NCI-H2196 treated with DMSO at 0.1 percent for 48 hours (cell line): ENCODE results near the gene C6orf132.

Experiments used
- DNase-seq: peaks from one replicate; lab custom pipeline; 2025; ENCODE audit not compliant: unreplicated experiment; lab: John Stamatoyannopoulos, UW

C6orf132 gene

DNA sequence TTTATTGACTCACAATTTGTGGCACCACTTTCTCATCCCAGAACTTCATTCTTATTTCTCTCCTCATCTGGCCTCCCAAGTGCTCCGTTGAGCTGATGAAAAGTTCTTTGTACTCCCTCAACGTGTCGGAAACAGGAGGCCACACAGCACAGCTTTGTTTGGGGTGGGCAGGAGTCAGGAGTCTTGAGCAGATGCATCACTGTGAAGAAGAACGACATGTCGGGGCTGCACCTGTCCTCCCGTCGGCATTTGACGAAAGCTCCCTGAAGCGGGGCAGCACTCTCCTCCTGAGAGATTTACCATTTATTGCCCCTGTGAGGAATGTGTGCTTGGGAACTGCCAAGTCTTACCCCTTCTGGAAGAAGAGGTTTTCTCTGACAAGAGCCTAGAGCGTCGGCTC lies 64.0 kb downstream of the C6orf132 start:
- DNase-seq = no peak

DNA sequence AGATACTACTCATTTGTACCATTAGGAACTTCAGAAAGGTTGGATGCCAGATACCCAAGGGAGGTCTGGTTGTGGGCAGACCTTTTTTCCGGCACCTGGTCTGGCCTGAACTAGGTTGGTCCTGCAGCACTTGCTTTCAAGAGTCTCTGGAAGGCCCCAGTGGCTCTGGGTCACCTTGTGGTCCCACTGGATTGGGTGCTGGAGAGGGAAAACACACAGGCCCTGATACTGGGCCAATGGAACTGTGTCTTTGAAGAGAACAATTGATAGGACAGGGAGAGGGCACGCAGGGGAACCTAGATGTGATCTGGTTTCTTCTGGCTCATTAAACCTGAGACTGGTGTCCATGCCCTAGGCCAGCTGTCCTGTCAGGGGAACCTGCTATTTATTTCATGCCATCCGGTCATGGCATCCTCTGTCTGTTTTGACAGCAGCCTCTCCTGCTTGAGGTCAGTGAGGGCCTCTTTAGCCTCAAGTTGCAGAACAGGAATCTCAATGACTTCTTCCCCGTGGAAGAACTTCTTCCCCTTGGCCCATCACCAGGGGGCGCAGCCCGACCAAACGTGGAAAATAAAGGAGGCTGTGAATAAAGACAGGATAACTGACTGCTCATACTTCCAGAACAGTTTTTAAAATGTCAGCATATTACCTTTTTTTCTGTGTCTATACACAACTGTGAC lies 67.1 kb downstream of the C6orf132 start:
- peak; percentile 69 for DNase-seq

DNA sequence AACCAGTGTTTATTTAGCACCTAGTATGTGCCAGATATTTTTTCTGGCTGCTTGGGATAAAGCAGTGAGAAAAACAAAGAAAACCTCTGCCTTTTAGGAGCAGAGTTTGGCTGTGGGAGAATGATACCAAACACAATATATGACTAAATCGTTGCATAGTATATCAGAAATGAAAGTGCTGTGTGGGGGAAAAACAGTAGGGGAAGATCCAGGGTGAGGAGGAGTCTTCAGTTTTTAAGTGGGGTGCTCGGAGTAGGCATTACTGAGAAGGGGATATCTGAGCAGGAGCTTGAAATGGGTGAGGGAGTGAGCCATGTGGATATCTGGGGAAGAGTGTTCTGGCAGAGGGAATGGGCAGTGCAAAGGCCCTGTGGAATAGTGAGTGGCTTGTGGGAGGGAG lies 69.1 kb downstream of the C6orf132 start:
- DNase-seq = no peak

DNA sequence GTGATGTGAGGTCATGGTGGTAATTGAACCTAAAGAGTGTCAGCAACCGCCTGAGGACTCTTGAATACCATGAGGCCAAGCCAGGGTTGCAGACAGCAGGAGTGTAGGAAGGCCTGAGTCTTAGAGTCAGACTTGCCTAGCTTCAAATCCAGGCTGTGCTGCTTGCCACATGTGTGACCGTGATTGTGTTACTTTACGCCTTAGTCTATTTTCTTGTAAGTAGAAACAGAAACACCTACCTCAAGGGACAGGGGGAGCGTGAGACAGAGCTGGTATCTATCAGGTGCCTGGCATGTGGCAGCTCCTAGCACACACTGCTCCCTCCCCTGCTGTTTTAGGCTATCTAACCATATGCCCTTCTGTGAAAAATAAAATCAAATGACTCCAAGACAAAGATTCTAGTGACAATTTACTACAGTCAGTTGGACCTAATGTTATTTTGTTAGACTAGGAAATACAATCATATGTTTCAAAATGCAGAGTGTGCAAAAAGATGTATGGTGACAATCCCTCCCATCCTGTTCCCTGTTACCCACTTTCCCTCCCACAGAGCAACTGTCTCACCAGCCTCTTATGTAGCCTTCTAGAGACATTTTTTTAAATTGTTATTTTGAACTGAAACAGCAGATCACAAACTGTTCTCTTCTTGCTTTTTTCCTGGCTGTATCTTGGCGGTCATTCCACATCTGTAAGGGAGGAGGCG lies 70.4 kb downstream of the C6orf132 start:
- no peak for DNase-seq

DNA sequence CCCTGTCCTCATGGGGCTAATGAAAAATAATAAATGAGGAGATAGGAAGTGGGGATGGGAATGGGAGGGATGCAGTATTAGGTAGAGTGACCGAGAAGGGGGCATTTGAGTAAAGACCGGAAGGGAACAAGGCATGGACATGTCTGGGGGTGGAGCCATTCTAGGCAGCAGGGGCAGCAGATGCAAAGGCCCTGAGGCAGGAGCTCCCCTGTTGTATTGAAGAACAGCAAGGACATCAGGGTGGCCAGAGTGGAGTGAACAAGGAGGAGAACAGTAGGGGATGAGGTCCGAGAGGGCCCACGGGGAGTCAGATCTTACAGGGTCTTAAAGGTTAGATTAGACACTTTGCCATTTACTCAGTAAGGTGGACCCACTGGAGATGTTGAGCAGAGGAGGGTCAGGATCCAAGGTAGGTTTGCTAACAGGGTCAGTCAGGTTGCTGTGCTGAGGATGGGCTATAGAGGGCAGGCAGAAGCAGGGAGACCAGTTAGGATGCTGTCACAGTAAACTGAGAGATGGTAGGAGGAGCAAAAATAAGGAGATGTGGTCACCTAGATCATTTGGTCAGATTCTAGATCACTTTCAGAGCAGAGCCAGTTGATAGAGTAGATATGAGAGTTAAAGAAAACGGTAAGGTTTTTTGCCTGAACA lies 73.4 kb downstream of the C6orf132 start:
- DNase-seq = no peak

DNA sequence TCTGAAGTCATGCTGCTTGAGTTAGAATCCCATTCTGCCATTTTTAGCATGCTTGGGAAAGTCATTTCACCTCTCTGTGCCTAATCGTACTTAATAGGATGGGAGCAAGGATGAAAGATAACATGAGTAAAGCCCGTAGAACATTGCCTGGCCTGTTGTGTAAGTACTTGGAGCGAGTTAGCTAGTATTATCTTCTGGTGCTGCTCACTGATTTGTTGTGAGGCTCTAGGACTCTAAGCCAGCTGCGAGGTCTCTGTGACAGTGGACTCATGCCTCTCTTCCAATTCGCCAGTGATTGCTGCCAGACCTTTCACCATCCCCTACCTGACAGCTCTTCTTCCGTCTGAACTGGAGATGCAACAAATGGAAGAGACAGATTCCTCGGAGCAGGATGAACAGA lies 74.2 kb downstream of the C6orf132 start:
- no peak for DNase-seq

DNA sequence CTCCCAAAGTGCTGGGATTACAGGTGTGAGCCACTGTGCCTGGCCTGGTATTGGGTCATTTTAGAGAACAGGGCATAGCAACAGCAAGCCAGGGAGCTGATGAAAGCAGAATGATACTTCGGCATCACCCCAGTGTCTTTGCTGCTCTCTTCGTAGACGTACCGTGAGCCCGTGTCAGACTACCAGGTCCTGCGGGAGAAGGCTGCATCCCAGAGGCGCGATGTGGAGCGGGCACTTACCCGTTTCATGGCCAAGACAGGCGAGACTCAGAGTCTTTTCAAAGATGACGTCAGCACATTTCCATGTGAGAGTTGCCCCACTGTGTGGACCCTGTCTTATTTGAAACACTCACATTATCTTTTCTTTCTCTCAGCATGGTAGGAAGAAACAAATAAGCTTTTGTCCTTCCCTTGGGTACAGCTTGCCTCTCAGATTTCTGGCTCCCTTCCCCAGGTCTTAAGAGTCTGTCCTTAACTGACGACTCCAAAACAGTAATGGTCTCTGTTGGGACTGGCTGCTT lies 76.2 kb downstream of the C6orf132 start:
- DNase-seq = no peak

DNA sequence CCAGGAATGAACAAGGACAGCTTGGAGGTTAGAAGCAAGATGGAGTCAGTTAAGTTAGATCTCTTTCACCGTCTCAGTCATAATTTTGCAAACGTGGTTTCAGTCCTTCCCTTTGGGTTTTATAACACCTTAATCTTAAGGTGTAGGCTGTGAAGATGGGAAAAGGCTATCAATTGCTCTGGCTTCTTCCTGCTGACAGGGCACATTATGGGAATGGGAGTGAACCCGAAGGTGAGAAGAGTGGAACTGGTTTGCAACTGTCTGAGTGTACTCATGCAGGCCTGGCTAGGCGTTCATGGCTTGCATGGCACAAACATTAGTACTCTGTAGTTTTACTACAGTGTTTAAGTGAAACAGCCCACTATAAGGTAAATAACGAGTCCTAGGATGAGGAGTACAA lies 82.7 kb downstream of the C6orf132 start:
- DNase-seq = no peak

DNA sequence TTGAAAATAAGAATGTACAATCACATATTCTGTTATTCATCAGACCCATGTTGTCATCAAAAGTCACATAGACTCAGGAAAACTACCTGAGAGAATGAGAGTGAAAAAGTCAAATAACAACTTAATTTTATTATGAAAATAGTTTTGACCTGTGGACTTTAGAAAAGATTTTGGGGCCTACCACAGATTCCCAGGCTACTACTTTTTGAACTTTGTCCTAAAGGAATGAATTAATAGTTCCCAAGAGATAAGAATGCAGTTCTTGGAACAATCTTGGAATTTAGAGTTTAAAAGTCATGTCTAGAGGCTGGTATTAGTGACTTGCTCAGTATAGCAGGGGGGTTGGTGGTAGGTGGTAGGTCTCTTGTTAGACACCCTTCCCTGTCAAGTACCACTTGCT lies 88.8 kb downstream of the C6orf132 start:
- DNase-seq = no peak

DNA sequence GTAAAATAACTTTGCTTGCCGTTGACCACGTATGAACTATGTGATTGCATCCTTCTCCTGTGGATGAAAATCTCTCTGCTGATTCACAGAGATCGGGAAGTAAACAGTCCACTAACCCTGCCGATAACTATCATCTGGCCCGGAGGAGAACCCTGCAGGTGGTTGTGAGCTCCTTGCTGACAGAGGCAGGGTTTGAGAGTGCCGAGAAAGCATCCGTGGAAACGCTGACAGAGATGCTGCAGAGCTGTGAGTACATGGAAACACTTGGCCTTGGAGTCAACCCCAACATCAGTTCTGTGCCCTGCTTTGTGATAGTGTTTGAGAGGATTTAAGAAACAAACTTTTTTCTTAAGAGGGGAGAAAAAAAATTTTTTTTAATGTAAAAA lies 91.2 kb downstream of the C6orf132 start:
- no peak for DNase-seq
